ENCODE measurements around the gene ERBIN. TPM values are rescaled to one million over a fixed set of nuclear protein-coding genes. Genes with fewer than 3 reads are reported as not detected.

Gene ERBIN
- total and polyA plus RNA-seq, 2 experiments from 2014 or later, result 46.4 to 112 TPM

GRCh38 chr5:65986796-65987195 lies 60.4 kb downstream of the ERBIN start:
- WGBS, 2 experiments (ENCODE audit: low coverage in 1 of 2, low lambda C conversion rate in 2 of 2, missing lambda C conversion rate in 2 of 2), result 95 to 97% methylated on average over 3 of the region's 3 CpGs
- Histone ChIP-seq H3K79me2 (ENCODE audit: insufficient read depth) (peaks cover 100% of the 10 kb centered on the region), H3K27me3 (replicated peaks; ENCODE audit: insufficient read depth) (no peaks in the 10 kb centered on the region), H3F3A (ENCODE audit: insufficient read depth) (peaks cover 48% of the 10 kb centered on the region), H3K4me2 (ENCODE audit: unreplicated experiment) (peak overlapping the region; percentile 45), H3K36me3 (ENCODE audit: low read depth) (peaks cover 15% of the 10 kb centered on the region), H3K9ac (no peak overlapping the region), H3K9me2 (ENCODE audit: insufficient read depth) (no peaks in the 10 kb centered on the region), H4K20me1 (ENCODE audit: insufficient read depth) (peaks cover 35% of the 10 kb centered on the region), H2AFZ (no peak overlapping the region), H3K27ac (no peak overlapping the region), H3K4me1 (ENCODE audit: insufficient read depth) (peaks cover 25% of the 10 kb centered on the region), H3K4me3 (no peak overlapping the region), H3K9me3 (ENCODE audit: low read depth) (no peaks in the 10 kb centered on the region)
- DNase-seq, result no peak
- in situ Hi-C loops (cut with MboI), result no loop called here
- TF ChIP-seq EZH2 (IDR thresholded peaks at IDR 0.05; ENCODE audit: insufficient read depth, poor library complexity, severe bottlenecking) (no peak), EZH2phosphoT487 (IDR thresholded peaks at IDR 0.05; ENCODE audit: insufficient read depth, low read depth) (no peak)

DNA sequence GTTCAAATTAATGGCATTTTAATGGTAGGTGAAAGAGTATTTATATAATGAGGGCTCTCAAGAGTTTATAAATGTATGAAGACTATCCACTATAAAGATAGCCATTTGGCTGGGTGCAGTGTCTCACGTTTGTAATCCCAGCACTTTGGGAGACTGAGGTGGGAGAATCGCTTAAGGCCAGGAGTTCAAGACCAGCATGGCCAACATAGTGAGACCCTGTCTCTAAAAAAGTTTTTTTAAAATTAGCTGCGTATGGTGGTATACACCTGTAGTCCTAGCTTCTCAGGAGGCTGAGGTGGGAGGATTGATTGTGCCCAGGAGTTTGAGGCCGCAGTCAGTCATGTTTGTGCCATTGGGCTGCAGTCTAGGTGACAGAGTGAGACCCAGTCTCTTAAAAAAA lies 61.6 kb downstream of the ERBIN start:
- Histone ChIP-seq H3K27me3 (replicated peaks; ENCODE audit: insufficient read depth) (no peaks in the 10 kb centered on the region), H4K20me1 (ENCODE audit: insufficient read depth) (peaks cover 25% of the 10 kb centered on the region), H3K36me3 (ENCODE audit: low read depth) (peaks cover 23% of the 10 kb centered on the region), H2AFZ (no peak overlapping the region), H3K4me3 (no peak overlapping the region), H3K4me2 (ENCODE audit: unreplicated experiment) (no peak overlapping the region), H3K27ac (no peak overlapping the region), H3F3A (ENCODE audit: insufficient read depth) (peaks cover 38% of the 10 kb centered on the region), H3K4me1 (ENCODE audit: insufficient read depth) (peaks cover 25% of the 10 kb centered on the region), H3K9me3 (ENCODE audit: low read depth) (no peaks in the 10 kb centered on the region), H3K79me2 (ENCODE audit: insufficient read depth) (peaks cover 100% of the 10 kb centered on the region), H3K9me2 (ENCODE audit: insufficient read depth) (no peaks in the 10 kb centered on the region), H3K9ac (no peak overlapping the region)
- in situ Hi-C loops (cut with MboI), result no loop called here
- no peak for DNase-seq
- 84 to 87% methylated on average over 4 of the region's 4 CpGs for WGBS, 2 experiments (ENCODE audit: low coverage in 1 of 2, low lambda C conversion rate in 2 of 2, missing lambda C conversion rate in 2 of 2)
- TF ChIP-seq EZH2phosphoT487 (IDR thresholded peaks at IDR 0.05; ENCODE audit: insufficient read depth, low read depth) (no peak), EZH2 (IDR thresholded peaks at IDR 0.05; ENCODE audit: insufficient read depth, poor library complexity, severe bottlenecking) (no peak)

DNA sequence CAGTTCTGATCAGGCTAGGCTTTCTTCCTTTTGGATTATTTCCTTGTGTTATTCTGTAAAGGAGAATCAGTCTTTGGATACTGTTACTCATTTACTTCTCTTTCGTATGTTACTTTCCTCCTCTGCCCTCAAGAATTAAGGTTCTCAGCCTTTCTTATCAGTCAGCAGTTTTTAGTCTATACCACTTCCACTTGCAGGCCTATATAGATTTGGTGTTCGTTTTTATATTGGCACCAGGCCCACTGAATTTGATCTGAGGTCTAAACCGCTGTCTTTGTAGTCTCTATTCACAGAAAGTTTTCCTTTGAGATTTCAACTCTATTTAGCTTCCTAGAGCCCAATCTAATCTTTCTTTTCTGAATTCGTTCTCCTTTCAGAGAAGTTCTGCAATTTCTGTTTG lies 62.8 kb downstream of the ERBIN start:
- Histone ChIP-seq H3K9me2 (ENCODE audit: insufficient read depth) (no peaks in the 10 kb centered on the region), H3K4me2 (ENCODE audit: unreplicated experiment) (no peak overlapping the region), H3K4me3 (no peak overlapping the region), H4K20me1 (ENCODE audit: insufficient read depth) (peaks cover 25% of the 10 kb centered on the region), H3K79me2 (ENCODE audit: insufficient read depth) (peaks cover 100% of the 10 kb centered on the region), H3F3A (ENCODE audit: insufficient read depth) (peaks cover 42% of the 10 kb centered on the region), H3K9me3 (ENCODE audit: low read depth) (no peaks in the 10 kb centered on the region), H3K9ac (no peak overlapping the region), H3K36me3 (ENCODE audit: low read depth) (peaks cover 35% of the 10 kb centered on the region), H3K27me3 (replicated peaks; ENCODE audit: insufficient read depth) (no peaks in the 10 kb centered on the region), H3K27ac (no peak overlapping the region), H2AFZ (no peak overlapping the region), H3K4me1 (ENCODE audit: insufficient read depth) (peaks cover 25% of the 10 kb centered on the region)
- no peak for DNase-seq
- TF ChIP-seq EZH2phosphoT487 (IDR thresholded peaks at IDR 0.05; ENCODE audit: insufficient read depth, low read depth) (no peak), EZH2 (IDR thresholded peaks at IDR 0.05; ENCODE audit: insufficient read depth, poor library complexity, severe bottlenecking) (no peak)
- in situ Hi-C loops (cut with MboI), result no loop called here
- WGBS, 2 experiments (ENCODE audit: low coverage in 1 of 2, low lambda C conversion rate in 2 of 2, missing lambda C conversion rate in 2 of 2), result 98% methylated on average over 4 of the region's 4 CpGs

GRCh38 chr5:65992630-65993029 lies 66.3 kb downstream of the ERBIN start:
- Histone ChIP-seq H3K27ac (no peak overlapping the region), H3K4me1 (ENCODE audit: insufficient read depth) (0 out of 2 replicates have a peak, but pooled peaks cover 5% of the 10 kb centered on the region), H3K9me3 (ENCODE audit: low read depth) (no peaks in the 10 kb centered on the region), H3K9ac (no peak overlapping the region), H3K4me2 (ENCODE audit: unreplicated experiment) (no peak overlapping the region), H2AFZ (no peak overlapping the region), H3F3A (ENCODE audit: insufficient read depth) (peaks cover 29% of the 10 kb centered on the region; the same call in 1 of the 2 replicates), H3K79me2 (ENCODE audit: insufficient read depth) (peaks cover 100% of the 10 kb centered on the region), H4K20me1 (ENCODE audit: insufficient read depth) (peaks cover 6% of the 10 kb centered on the region), H3K9me2 (ENCODE audit: insufficient read depth) (no peaks in the 10 kb centered on the region), H3K4me3 (no peak overlapping the region), H3K36me3 (ENCODE audit: low read depth) (peaks cover 52% of the 10 kb centered on the region), H3K27me3 (replicated peaks; ENCODE audit: insufficient read depth) (no peaks in the 10 kb centered on the region)
- no peak for TF ChIP-seq EZH2phosphoT487 (IDR thresholded peaks at IDR 0.05; ENCODE audit: insufficient read depth, low read depth)
- TF ChIP-seq EZH2 (IDR thresholded peaks at IDR 0.05; ENCODE audit: insufficient read depth, poor library complexity, severe bottlenecking), result no peak
- in situ Hi-C loops (cut with MboI), result no loop called here
- 93 to 97% methylated on average over 7 of the region's 7 CpGs for WGBS, 2 experiments (ENCODE audit: low coverage in 1 of 2, low lambda C conversion rate in 2 of 2, missing lambda C conversion rate in 2 of 2)
- DNase-seq, result no peak

Measured in GM23248 (cell line).